Spleen (tissue), 7 donors: Measurements from ENCODE around the gene NPPC.

Experiments used
- POLR2A ChIP-seq, 3 donors: fragments of 450-650 bp; IDR thresholded peaks; one replicate each; pipeline ENCODE4 v1.5.1; 2017; ENCODE audit warnings: antibody characterized with exemption in 3 of 3, mild to moderate bottlenecking in 1 of 3
- POLR2AphosphoS5 ChIP-seq, 3 donors: sonication (generic); formaldehyde crosslinking; IDR thresholded peaks; one replicate each; pipeline ENCODE4 v1.5.1; 2017; ENCODE audit warnings: antibody characterized with exemption in 3 of 3
- TF ChIP-seq, protein P1 (sequence below), 11 experiments: fragments of 200-600 bp in 7 of 11; fragments of 450-650 bp in 4 of 11; sonication (generic) in 4 of 11; IDR thresholded peaks in 8 of 11; conservative IDR thresholded peaks in 3 of 11; 1 replicate in 7 of 11; 2 replicates in 4 of 11; pipeline versions ENCODE4 v1.4.0 to v1.8.0; 2016 to 2021; ENCODE audit warnings: antibody characterized with exemption in 11 of 11, inconsistent platforms in 4 of 11, mild to moderate bottlenecking in 1 of 11
- donor health status: DM: no; HTN: no; CAD: no; lungs with moderate emphysema.
- donor health status: DM: no; HTN: no; CAD: no.
- donor health status: DM: no; HTN: no; CAD: no.

DNA sequence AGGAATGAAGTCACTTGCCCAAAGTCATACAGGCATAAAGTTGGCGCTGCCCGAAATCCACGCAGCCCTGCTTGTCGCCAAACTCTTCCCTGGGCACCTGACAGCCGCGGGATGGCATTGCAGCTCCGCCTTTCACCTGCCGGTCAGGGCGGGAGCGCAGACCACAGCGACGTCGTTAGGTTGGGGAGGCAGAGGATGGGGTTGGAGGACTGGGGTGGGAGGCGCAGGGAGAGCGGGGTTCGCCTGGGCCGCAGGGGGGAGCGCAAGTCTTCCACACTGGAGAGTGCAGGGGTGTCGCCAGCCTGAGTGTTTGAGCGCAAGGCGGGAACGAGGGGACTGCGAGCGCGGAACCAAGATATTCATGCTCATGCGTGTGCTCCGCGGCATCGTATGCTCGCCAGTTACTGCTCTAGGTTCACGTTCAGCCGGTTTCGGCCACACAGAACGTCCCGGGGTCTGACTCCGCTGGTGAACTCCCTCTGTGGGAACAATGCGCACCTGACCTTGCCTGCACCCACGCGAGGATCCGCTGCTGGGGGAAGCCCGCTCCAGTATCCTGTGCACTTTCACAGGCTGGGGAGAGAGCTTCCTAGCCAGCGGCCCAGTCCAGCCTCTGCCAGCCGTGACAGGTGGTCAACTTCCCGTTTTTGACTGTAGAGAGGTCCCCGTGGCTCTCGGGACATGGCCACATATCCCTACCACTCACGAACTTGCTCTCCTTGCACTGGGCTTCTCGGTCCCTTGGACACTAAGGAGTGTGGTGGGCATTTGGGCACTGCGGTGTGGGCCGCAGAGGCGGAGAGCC is 767 bp upstream of the NPPC start:
- TF ChIP-seq, protein P1, sequence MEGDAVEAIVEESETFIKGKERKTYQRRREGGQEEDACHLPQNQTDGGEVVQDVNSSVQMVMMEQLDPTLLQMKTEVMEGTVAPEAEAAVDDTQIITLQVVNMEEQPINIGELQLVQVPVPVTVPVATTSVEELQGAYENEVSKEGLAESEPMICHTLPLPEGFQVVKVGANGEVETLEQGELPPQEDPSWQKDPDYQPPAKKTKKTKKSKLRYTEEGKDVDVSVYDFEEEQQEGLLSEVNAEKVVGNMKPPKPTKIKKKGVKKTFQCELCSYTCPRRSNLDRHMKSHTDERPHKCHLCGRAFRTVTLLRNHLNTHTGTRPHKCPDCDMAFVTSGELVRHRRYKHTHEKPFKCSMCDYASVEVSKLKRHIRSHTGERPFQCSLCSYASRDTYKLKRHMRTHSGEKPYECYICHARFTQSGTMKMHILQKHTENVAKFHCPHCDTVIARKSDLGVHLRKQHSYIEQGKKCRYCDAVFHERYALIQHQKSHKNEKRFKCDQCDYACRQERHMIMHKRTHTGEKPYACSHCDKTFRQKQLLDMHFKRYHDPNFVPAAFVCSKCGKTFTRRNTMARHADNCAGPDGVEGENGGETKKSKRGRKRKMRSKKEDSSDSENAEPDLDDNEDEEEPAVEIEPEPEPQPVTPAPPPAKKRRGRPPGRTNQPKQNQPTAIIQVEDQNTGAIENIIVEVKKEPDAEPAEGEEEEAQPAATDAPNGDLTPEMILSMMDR (IDR thresholded peaks at IDR 0.05 in 8 of 11, conservative IDR thresholded peaks at IDR 0.05 in 3 of 11), result no peak
- TF ChIP-seq POLR2A (IDR thresholded peaks at IDR 0.05) (no peak), POLR2AphosphoS5 (IDR thresholded peaks at IDR 0.05) (no peak)
